Stimulated activated CD4-positive, alpha-beta T cell treated with anti-CD3 and anti-CD28 coated beads, Interleukin-15, amount 100 ng/mL, for 1 hour (primary cell): ENCODE measurements around the gene TNC.

Source experiments
- DNase-seq, 2 donors: peaks; one replicate each; pipeline ENCODE4 v3.0.0-alpha.2; 2020; ENCODE audit warnings: low read depth in 1 of 2, low spot score in 1 of 2

The TNC gene

DNA sequence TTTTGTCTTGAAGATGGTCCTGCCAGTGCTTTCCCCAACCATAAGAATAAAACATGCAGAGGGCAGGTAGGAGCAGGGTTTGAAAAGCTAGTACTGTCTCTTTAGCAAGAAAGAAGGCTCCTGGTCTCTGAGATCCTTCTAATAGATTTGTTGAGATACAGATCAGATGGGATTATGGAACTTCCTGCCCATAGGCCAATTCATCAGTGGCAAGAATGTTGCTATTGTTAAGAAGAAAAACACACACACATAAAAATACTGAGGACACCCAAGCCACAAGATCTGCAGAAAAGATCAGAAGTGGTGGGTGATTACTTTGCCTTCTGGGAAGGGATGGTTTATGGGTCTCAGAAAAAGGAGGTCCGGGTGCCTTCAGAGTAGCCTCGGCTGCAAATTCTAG lies 59.8 kb downstream of the TNC start:
- DNase-seq, result no peak

DNA sequence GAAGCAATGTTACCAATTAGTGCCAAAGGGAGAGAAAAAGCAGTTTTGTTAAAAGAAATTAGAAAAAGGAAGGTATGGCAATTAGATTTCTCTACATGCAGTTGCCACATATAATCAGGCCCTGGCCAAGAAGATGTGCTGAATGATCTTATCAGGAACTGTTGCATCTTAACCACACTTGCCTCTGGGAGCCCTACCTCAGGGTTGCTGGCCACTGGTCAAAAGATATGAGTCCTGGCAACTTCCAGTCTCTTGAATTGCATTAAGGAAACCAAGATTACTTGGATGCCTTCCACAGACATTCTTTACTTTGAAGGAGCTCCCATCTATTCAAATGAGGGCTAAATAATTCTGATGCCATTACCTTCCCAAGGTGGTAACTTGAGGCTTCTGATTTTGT lies 60.4 kb downstream of the TNC start:
- no peak for DNase-seq

DNA sequence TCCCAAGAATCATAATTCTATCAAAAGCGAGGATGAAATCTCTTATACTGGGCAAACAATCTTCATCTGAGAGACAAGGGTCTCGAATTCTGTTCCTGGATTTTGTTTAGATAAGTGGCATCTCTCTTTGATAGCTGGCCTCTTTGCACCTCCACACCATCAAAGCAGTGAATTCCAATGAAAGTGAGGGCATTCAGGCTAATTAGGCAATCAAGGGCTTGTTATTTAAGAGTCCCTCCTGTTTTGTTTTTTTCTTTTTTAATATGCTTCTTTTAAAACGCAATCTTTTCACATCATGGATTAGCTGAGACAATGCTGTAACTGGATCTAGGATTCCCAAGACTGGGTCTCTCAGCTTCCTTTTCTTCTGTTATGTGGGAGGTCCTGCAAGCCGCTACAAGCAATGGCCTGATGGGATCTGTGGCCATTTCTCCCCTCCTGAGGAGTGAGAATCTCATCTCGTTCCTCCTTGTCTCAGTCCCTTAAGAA lies 67.9 kb downstream of the TNC start:
- DNase-seq, result no peak

- no peak for DNase-seq
Measured at GRCh38 chr9:115046824-115047223, 71.1 kb downstream of the TNC start.

DNA sequence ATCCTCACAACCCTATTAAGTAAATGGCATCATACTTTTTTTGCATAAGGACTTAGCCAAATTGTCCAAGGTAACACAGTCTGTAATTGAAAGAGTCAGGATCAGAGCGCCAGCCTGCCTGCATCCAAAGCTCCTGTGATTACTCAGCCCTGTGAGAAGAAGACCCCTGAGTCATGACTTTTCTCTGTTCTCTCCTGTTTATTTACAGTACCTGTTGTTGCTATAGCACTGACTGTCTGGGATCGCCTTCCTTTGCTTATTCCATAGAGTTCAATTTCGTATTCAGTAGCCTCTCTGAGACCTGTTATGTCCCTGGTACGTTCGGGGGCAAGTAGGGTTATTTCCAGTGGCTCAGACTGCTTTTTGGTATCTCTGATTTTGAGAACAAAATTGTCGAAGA lies 71.8 kb downstream of the TNC start:
- no peak for DNase-seq

DNA sequence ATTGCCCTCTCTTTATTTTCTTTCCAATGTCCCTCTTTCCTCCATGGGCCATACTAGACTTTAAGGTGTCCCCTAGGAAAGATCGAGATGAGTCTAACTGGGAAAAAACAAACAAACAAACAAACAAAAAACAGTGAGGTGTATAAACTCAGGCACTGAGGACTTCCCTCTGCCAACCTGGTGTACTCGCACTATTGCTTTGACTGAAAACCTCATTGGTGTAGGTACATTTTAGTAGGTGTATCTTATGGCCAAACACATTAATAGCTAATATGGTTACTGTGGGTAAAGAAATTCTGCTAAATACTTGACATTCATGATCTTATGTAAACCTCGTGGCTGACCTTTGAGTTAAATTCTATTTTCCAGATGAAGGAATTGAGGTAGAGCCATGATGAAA lies 74.3 kb downstream of the TNC start:
- no peak for DNase-seq

DNA sequence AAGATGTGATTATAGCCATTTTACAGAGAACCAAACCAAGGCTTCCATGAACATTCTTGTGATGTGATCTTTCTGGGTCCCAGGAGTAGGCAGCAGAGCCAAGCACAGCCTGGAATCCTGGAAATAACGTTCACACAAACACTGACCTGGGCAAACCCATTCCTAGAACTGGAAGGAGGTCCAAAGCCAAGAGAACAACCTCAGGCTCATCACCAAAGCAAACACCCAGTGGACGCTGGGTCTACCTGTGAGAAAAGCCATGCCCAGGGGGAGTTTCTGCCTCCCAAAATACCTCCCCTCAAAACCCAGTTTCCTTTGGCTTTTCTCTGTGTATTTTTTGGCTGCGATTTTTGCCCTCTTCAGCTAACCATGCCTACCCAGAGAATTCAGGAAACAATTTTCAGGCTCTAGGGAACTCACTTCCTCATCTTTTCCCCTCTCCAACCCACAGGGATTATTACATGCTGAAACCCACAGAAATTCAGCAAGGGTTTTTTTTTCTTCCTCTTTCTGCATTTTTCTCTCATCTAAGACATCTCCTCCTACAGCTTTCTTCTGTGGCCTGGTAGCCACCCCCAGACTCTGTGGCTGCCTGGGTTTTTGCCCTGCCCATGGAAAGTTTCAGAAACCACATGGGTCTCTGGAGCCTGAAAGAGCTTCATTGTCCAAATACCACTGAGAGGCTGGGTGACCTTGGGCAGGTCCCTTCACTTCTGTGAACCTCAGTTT lies 75.0 kb downstream of the TNC start:
- DNase-seq, result no peak

GRCh38 chr9:115039516-115040120 lies 78.3 kb downstream of the TNC start:
- DNase-seq, result no peak

GRCh38 chr9:115038178-115038577 lies 79.8 kb downstream of the TNC start:
- DNase-seq, result no peak

GRCh38 chr9:115036691-115037090 lies 81.3 kb downstream of the TNC start:
- DNase-seq, result no peak

GRCh38 chr9:115035841-115036612 lies 81.9 kb downstream of the TNC start:
- no peak for DNase-seq

DNA sequence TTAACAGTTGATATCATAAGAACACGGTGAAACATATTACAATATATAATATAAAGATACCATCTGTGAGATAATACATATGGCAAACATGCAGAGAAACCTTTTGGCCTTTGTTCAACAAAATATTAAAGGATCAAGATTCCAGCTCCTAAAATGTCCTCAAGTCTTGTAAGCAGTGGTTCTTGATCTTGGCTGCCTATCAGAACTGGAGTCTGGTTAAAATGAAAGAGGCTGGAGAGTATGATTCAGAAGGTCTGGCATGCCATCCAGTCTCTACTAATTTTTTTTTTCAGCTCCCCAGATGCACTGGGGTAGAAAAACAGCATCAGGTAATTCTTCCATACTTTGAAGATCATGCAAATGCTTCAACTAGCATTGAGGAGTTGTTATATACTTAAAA lies 83.2 kb downstream of the TNC start:
- no peak for DNase-seq

- DNase-seq, result no peak
Measured at GRCh38 chr9:115033800-115034199, 84.2 kb downstream of the TNC start.

GRCh38 chr9:115032296-115032695 lies 85.7 kb downstream of the TNC start:
- no peak for DNase-seq

GRCh38 chr9:115030006-115030405 lies 88.0 kb downstream of the TNC start:
- no peak for DNase-seq

- DNase-seq, result no peak
Measured at GRCh38 chr9:115025721-115026120, 92.2 kb downstream of the TNC start.

- DNase-seq, result no peak
Measured at GRCh38 chr9:115024925-115025535, 92.9 kb downstream of the TNC start.

GRCh38 chr9:115022760-115023434 lies 95.1 kb downstream of the TNC start:
- DNase-seq, result no peak

DNA sequence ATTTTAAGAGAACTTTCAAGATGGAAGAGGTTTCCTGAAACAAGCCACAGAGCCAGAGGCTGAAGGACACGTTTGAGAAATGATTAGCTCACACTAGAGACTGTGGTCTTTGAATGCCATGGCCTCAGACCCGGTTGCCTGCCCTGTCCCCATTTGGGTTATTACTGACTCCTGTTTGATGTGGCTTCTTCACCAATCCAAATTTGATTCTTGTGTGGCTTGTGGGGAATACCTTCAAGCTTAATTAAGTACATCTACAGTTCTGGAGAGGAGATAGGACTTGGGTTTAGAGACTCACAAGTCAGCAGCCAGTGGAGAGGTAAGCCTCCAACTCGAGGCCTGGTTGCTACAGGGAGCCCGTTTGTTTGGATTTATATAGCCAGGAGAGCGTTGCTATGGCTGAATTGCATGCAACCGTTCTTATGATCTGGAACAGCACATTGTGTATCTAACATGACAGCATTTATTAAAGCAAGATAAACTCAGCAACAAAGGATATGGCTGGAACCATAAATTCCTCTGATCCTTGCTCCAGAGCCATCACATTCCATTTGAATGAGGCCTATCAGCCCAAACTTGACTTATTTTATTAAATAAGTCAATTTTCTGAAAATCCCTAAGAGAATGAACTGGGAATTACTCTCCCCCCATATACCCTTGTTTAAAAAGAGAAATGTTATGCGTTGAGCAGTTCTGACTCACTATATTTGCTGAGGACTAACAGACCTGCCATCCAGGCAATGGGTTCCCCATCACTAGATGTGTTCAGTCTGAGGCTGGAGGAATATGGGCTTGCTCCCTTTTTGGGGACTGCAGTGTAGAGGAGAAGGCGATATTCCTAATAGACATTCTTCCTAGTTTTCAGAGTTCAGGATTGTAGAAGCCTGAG lies 99.2 kb downstream of the TNC start:
- DNase-seq, result no peak

- DNase-seq, result no peak
Measured at GRCh38 chr9:115016344-115016743, 101.6 kb downstream of the TNC start.
